Loucy (cell line): ENCODE measurements around the gene IFNAR2.

ENCODE experiments used
- CTCF ChIP-seq: fragments of 200-600 bp; sonication (generic); conservative IDR thresholded peaks from 2 replicates; pipeline ENCODE4 v1.5.1; 2014; ENCODE audit warnings: mild to moderate bottlenecking, antibody characterized with exemption, low read length
- EZH2phosphoT487 ChIP-seq: fragments of 200-600 bp; IDR thresholded peaks from 2 replicates; pipeline ENCODE4 v1.6.1; 2018; ENCODE audit warnings: antibody characterized with exemption, mild to moderate bottlenecking, moderate library complexity, borderline replicate concordance

GRCh38 chr21:33246963-33247362 lies 17.2 kb downstream of the IFNAR2 start:
- TF ChIP-seq CTCF (no peak), EZH2phosphoT487 (no peak)
